Spleen (tissue), 11 donors: ENCODE results near the gene FKBP8. TPM values are rescaled to one million over a fixed set of nuclear protein-coding genes. Genes with fewer than 3 reads are reported as not detected.

Experiments used
- DNase-seq: peaks from one replicate; pipeline ENCODE4 v3.0.0-alpha.2; 2020
- H3K27ac ChIP-seq, 8 donors: fragments of 200-600 bp; sonication (generic) in 7 of 8; 1 replicate in 4 of 8; 2 replicates in 4 of 8; pipeline versions ENCODE4 v1.5.0 to v1.8.0; 2016 to 2021; ENCODE audit warnings: inconsistent platforms in 4 of 8, mild to moderate bottlenecking in 4 of 8, moderate library complexity in 1 of 8
- H3K27me3 ChIP-seq, 7 donors: fragments of 200-600 bp; sonication (generic) in 6 of 7; replicated peaks in 1 of 7; 1 replicate in 4 of 7; 2 replicates in 3 of 7; pipeline versions ENCODE4 v1.5.0 to v1.8.0; 2016 to 2021; ENCODE audit warnings: inconsistent platforms in 3 of 7, mild to moderate bottlenecking in 1 of 7
- H3K36me3 ChIP-seq, 6 donors: fragments of 200-600 bp; sonication (generic) in 5 of 6; 1 replicate in 4 of 6; 2 replicates in 2 of 6; pipeline versions ENCODE4 v1.5.0 to v1.8.0; 2016 to 2021; ENCODE audit warnings: inconsistent platforms in 2 of 6
- H3K4me1 ChIP-seq, 6 donors: fragments of 200-600 bp; sonication (generic) in 5 of 6; 1 replicate in 3 of 6; 2 replicates in 3 of 6; pipeline versions ENCODE4 v1.5.0 to v1.8.0; 2016 to 2021; ENCODE audit warnings: inconsistent platforms in 3 of 6
- H3K4me3 ChIP-seq, 8 donors: fragments of 200-600 bp; sonication (generic) in 7 of 8; 1 replicate in 4 of 8; 2 replicates in 4 of 8; pipeline versions ENCODE4 v1.5.0 to v1.8.0; 2016 to 2021; ENCODE audit warnings: inconsistent platforms in 4 of 8, mild to moderate bottlenecking in 4 of 8, moderate library complexity in 2 of 8
- H3K9me3 ChIP-seq, 8 donors: fragments of 200-600 bp; sonication (generic) in 7 of 8; 1 replicate in 4 of 8; 2 replicates in 4 of 8; pipeline versions ENCODE4 v1.5.0 to v1.8.0; 2016 to 2021; ENCODE audit warnings: inconsistent platforms in 4 of 8
- CTCF ChIP-seq, 11 experiments: fragments of 200-600 bp in 7 of 11; fragments of 450-650 bp in 4 of 11; sonication (generic) in 4 of 11; IDR thresholded peaks in 8 of 11; conservative IDR thresholded peaks in 3 of 11; 1 replicate in 7 of 11; 2 replicates in 4 of 11; pipeline versions ENCODE4 v1.4.0 to v1.8.0; 2016 to 2021; ENCODE audit warnings: antibody characterized with exemption in 11 of 11, inconsistent platforms in 4 of 11, mild to moderate bottlenecking in 1 of 11
- POLR2A ChIP-seq, 3 donors: fragments of 450-650 bp; IDR thresholded peaks; one replicate each; pipeline ENCODE4 v1.5.1; 2017; ENCODE audit warnings: antibody characterized with exemption in 3 of 3, mild to moderate bottlenecking in 1 of 3
- POLR2AphosphoS5 ChIP-seq, 3 donors: sonication (generic); formaldehyde crosslinking; IDR thresholded peaks; one replicate each; pipeline ENCODE4 v1.5.1; 2017; ENCODE audit warnings: antibody characterized with exemption in 3 of 3
- WGBS, 5 donors: extraction: QIAGEN DNeasy Blood & Tissue Kit in 3 of 5; methylation state at CpG; one replicate each; pipeline versions ENCODE4 v1.1.5 to v1.1.7; 2013 to 2018; 5-methylcytosine and 5-hydroxymethylcytosine counted together
- intact Hi-C: fragments of 100-400 bp; cut with DNase I; formaldehyde crosslinking; loops from one replicate; pipeline ENCODE4 v1.15.0; 2023; ENCODE audit warnings: low total_unique reads
- polyA plus RNA-seq, 3 donors: library from polyadenylated mRNA; stranded (reverse); fragments of 200-250 nt; gene quantifications; one replicate each; pipeline ENCODE4 v1.2.1, GENCODE V29; 2013
- total RNA-seq, 7 donors: library from RNA; depleted of rRNA in 3 of 7; stranded (reverse); fragments of >200 nt in 3 of 7; fragmentation: NEBNext Ultra II Directional in 4 of 7; extraction: Animal tissue kit (Norgen Biotek cat#: 25700) in 4 of 7; gene quantifications; one replicate each; pipeline versions ENCODE4 v1.1.0 to v1.2.1, GENCODE V29; 2016 to 2021
- donor health status: healthy with polysubstance abuse.
- donor health status: DM: no; HTN: no; CAD: no; lungs with moderate emphysema.
- donor health status: DM: no; HTN: no; CAD: no.
- donor health status: Bipolar disorder and iron deficiency.
- donor health status: healthy.
- donor health status: DM: no; HTN: no; CAD: no.
- donor health status: DM: yes; HTN: yes; CAD: no.

Gene FKBP8
- total and polyA plus RNA-seq, 10 donors, result 131 to 309 (median 202) TPM

DNA sequence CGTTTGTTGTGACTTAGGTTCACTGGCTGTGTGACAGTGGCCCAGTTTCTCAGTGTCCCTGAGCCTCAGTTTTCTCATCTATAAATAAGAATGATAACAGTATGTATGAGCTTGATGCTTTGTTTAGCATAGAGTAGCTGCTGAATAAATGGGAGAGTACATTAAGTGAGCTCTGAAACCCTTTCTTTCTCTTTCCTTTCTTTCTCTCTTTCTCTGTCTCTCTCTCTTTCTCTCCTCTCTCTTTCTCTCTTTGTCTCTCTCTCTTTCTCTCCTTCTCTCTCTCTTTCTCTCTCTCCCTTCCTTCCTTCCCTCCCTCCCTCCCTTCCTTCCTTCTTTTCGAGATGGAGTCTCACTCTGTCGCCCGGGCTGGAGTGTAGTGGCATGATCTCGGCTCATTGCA, 16.3 kb upstream of the FKBP8 start:
- Histone ChIP-seq H3K9me3 (no peaks in the 10 kb centered on the region), H3K4me1 (peaks cover 11 to 68% (median 39%) of the 10 kb centered on the region in 6 donors), H3K36me3 (peaks cover 0 to 36% (median 25%) of the 10 kb centered on the region in 6 donors), H3K4me3 (no peak overlapping the region), H3K27me3 (no peaks in the 10 kb centered on the region), H3K27ac (peak overlapping the region in 7 of 8 donors; percentile 25 to 98 (median 95))
- WGBS, 5 donors, result 42 to 53% (median 46%) methylated on average over 5 of the region's 5 CpGs
- no peak for TF ChIP-seq POLR2AphosphoS5 (IDR thresholded peaks at IDR 0.05)
- TF ChIP-seq POLR2A (IDR thresholded peaks at IDR 0.05), result no peak
- no peak for TF ChIP-seq CTCF (IDR thresholded peaks at IDR 0.05 in 8 of 11, conservative IDR thresholded peaks at IDR 0.05 in 3 of 11)
- DNase-seq, result no peak
- intact Hi-C loops, result no loop called here

- 35 to 62% (median 43%) methylated on average over 3 of the region's 3 CpGs for WGBS, 5 donors
- Histone ChIP-seq H3K4me3 (peak overlapping the region; percentile 68 to 97 (median 88)), H3K27ac (peak overlapping the region; percentile 95 to 98 (median 96)), H3K4me1 (peaks cover 11 to 67% (median 39%) of the 10 kb centered on the region in 6 donors), H3K9me3 (no peaks in the 10 kb centered on the region), H3K36me3 (peaks cover 0 to 25% (median 15%) of the 10 kb centered on the region in 6 donors), H3K27me3 (no peaks in the 10 kb centered on the region)
- intact Hi-C loops, result no loop called here
- DNase-seq, result no peak
- TF ChIP-seq POLR2A (IDR thresholded peaks at IDR 0.05), result no peak
Observed at GRCh38 chr19:18558604-18559003, 15.2 kb upstream of the FKBP8 start.

DNA sequence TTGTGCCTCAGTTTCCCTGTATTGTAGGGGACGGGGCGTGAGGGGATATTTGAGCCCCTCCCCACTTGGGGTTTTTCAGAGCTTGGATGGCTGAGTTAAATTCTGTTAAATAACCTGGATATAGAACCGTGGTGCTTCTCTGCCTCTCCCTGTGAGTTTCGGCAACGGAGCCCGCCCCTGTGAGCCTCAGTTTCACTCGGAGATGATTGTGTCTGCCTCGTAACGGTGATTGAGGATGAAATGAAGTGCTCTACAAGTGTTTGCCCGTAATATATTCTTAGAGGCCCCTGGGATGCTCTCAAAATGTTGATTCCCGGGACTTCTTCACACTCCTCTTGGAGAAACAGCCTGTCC, 14.8 kb upstream of the FKBP8 start:
- Histone ChIP-seq H3K4me3 (peak overlapping the region; percentile 68 to 97 (median 88)), H3K9me3 (no peaks in the 10 kb centered on the region), H3K27me3 (no peaks in the 10 kb centered on the region), H3K36me3 (peaks cover 0 to 21% (median 10%) of the 10 kb centered on the region in 6 donors), H3K27ac (peak overlapping the region; percentile 95 to 98 (median 96)), H3K4me1 (peaks cover 11 to 62% (median 39%) of the 10 kb centered on the region in 6 donors)
- no peak for TF ChIP-seq POLR2A (IDR thresholded peaks at IDR 0.05)
- no peak for TF ChIP-seq CTCF (IDR thresholded peaks at IDR 0.05 in 8 of 11, conservative IDR thresholded peaks at IDR 0.05 in 3 of 11)
- no peak for TF ChIP-seq POLR2AphosphoS5 (IDR thresholded peaks at IDR 0.05)
- intact Hi-C loops, result no loop called here
- DNase-seq, result no peak
- 6 to 9% (median 7%) methylated on average over 9 to 11 of the region's 11 CpGs for WGBS, 5 donors

DNA sequence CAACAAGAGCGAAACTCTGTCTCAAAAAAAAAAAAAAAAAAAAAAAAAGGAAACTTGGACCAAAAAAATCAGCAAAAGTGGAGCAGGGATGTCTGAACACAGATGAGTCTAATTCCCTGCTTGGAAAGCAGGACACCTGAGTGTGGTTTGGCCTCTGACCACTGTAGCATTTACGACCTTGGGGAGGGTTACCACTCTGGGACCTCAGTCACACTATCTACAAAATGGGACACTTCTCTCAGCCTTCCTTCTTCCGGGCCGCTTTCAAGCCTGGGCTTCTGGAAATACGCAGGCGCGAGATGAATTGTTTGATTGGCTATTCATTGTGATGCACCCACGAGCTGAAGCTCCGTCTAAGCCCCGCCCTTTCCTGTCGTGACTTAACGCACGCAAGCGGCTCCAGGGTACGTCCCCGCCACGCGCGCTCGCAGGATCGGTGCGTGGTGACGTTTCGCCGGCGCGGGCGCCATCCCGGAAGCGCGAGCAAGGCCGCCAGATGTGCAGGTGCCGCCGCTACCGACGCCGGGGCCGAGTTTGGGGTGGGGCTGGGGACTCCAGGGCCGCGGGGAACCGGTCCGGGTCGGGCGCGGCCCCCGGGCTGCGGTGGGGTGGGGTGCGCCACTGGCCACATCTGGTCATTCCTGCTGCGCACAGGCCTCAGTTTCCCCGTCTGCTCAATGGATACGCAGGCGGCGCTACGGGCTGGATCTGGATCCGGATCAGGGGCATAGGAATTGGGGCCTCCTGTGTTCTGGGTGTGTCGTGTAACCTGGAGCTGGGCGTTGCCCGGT, 14.2 kb upstream of the FKBP8 start, which contains the start of gene KXD1:
TSS of gene KXD1 (plus strand) at position 460 of the 791 bp plus-strand sequence. CDS start 4,187 bp downstream, outside the sequence.
- Histone ChIP-seq H3K4me1 (peaks cover 11 to 57% (median 36%) of the 10 kb centered on the region in 6 donors), H3K4me3 (peak within 1 kb of the TSS; percentile 68 to 97 (median 88)), H3K27ac (peak within 1 kb of the TSS; percentile 95 to 98 (median 96)), H3K27me3 (no peaks in the 10 kb centered on the region), H3K9me3 (no peaks in the 10 kb centered on the region), H3K36me3 (peaks cover 0 to 15% (median 5%) of the 10 kb centered on the region in 6 donors)
- WGBS, 5 donors, result 0 to 3% (median 2%) methylated on average over 18 to 58 of the region's 58 CpGs
- TF ChIP-seq POLR2AphosphoS5 (IDR thresholded peaks at IDR 0.05), result peak; percentile 99
- TF ChIP-seq POLR2A (IDR thresholded peaks at IDR 0.05), result peak in 1 of 3 donors; percentile 49
- TF ChIP-seq CTCF (IDR thresholded peaks at IDR 0.05 in 8 of 11, conservative IDR thresholded peaks at IDR 0.05 in 3 of 11), result peak in 3 of 11 experiments; percentile 18 to 33 (median 32)
- DNase-seq, result peak; percentile 99
- intact Hi-C loops, result no loop called here
